ENCODE data around the gene TLE5. TPM values are rescaled to one million over a fixed set of nuclear protein-coding genes. Genes with fewer than 3 reads are reported as not detected.

The TLE5 gene
- total and polyA plus RNA-seq, 2 experiments from 2014 or later, result 260 to 308 TPM

GRCh38 chr19:3057275-3057714 lies 5.0 kb downstream of the TLE5 start:
- Histone ChIP-seq H3K36me3 (replicated peaks; ENCODE audit: insufficient read depth, low read depth) (no peaks in the 10 kb centered on the region), H3K4me2 (peak overlapping the region; percentile 67), H3K4me1 (ENCODE audit: insufficient read depth) (peaks cover 48% of the 10 kb centered on the region), H2AFZ (no peak overlapping the region), H3K9me3 (ENCODE audit: low read depth) (no peaks in the 10 kb centered on the region), H3K27me3 (no peaks in the 10 kb centered on the region), H3K79me2 (peaks cover 48% of the 10 kb centered on the region), H4K20me1 (ENCODE audit: insufficient read depth, poor library complexity, severe bottlenecking) (peaks cover 32% of the 10 kb centered on the region), H3K4me3 (no peak overlapping the region), H3K27ac (peak overlapping the region; percentile 90), H3K9me2 (replicated peaks; ENCODE audit: insufficient read depth) (no peaks in the 10 kb centered on the region)
- TF ChIP-seq CTCF (IDR thresholded peaks at IDR 0.05; ENCODE audit: poor library complexity) (no peak), EZH2 (IDR thresholded peaks at IDR 0.05; ENCODE audit: borderline replicate concordance) (no peak), EZH2phosphoT487 (IDR thresholded peaks at IDR 0.05; ENCODE audit: low read depth, severe bottlenecking, unreplicated experiment) (no peak)
- DNase-seq (ENCODE audit: low spot score), result peak; percentile 67
- 67% methylated on average over 25 of the region's 26 CpGs for WGBS (ENCODE audit: low lambda C conversion rate, missing lambda C conversion rate)

GRCh38 chr19:3056417-3057088 lies 5.7 kb downstream of the TLE5 start:
- Histone ChIP-seq H2AFZ (no peak overlapping the region), H3K4me3 (no peak overlapping the region), H3K9me3 (ENCODE audit: low read depth) (no peaks in the 10 kb centered on the region), H3K27me3 (no peaks in the 10 kb centered on the region), H3K4me1 (ENCODE audit: insufficient read depth) (peaks cover 48% of the 10 kb centered on the region), H3K79me2 (peaks cover 44% of the 10 kb centered on the region), H4K20me1 (ENCODE audit: insufficient read depth, poor library complexity, severe bottlenecking) (peaks cover 32% of the 10 kb centered on the region), H3K27ac (peak overlapping the region; percentile 90), H3K36me3 (replicated peaks; ENCODE audit: insufficient read depth, low read depth) (no peaks in the 10 kb centered on the region), H3K4me2 (peak overlapping the region; percentile 67), H3K9me2 (replicated peaks; ENCODE audit: insufficient read depth) (no peaks in the 10 kb centered on the region)
- TF ChIP-seq CTCF (IDR thresholded peaks at IDR 0.05; ENCODE audit: poor library complexity), result no peak
- TF ChIP-seq EZH2 (IDR thresholded peaks at IDR 0.05; ENCODE audit: borderline replicate concordance), result no peak
- no peak for TF ChIP-seq EZH2phosphoT487 (IDR thresholded peaks at IDR 0.05; ENCODE audit: low read depth, severe bottlenecking, unreplicated experiment)
- DNase-seq (ENCODE audit: low spot score), result peak; percentile 46
- WGBS (ENCODE audit: low lambda C conversion rate, missing lambda C conversion rate), result 35% methylated on average over 6 of the region's 10 CpGs

- no peaks in the 10 kb centered on the region for H3K9me3 ChIP-seq (ENCODE audit: low read depth)
- 46% methylated on average over 15 of the region's 31 CpGs for WGBS (ENCODE audit: low lambda C conversion rate, missing lambda C conversion rate)
- TF ChIP-seq EZH2 (IDR thresholded peaks at IDR 0.05; ENCODE audit: borderline replicate concordance) (no peak), CTCF (IDR thresholded peaks at IDR 0.05; ENCODE audit: poor library complexity) (no peak), EZH2phosphoT487 (IDR thresholded peaks at IDR 0.05; ENCODE audit: low read depth, severe bottlenecking, unreplicated experiment) (no peak)
- peaks cover 30% of the 10 kb centered on the region for H4K20me1 ChIP-seq (ENCODE audit: insufficient read depth, poor library complexity, severe bottlenecking)
- peaks cover 47% of the 10 kb centered on the region for H3K4me1 ChIP-seq (ENCODE audit: insufficient read depth)
- H3K27ac ChIP-seq, result peak overlapping the region; percentile 90
- DNase-seq (ENCODE audit: low spot score), result peak; percentile 63
- no peaks in the 10 kb centered on the region for H3K36me3 ChIP-seq (replicated peaks; ENCODE audit: insufficient read depth, low read depth)
- H3K9me2 ChIP-seq (replicated peaks; ENCODE audit: insufficient read depth), result no peaks in the 10 kb centered on the region
- H3K4me2 ChIP-seq, result peak overlapping the region; percentile 67
- H3K27me3 ChIP-seq, result no peaks in the 10 kb centered on the region
- peaks cover 37% of the 10 kb centered on the region for H3K79me2 ChIP-seq
- no peak overlapping the region for H3K4me3 ChIP-seq
- no peak overlapping the region for H2AFZ ChIP-seq
Observed at GRCh38 chr19:3055741-3056416, 6.4 kb downstream of the TLE5 start.

Data from hepatocyte (in vitro differentiated cells).